Stimulated activated CD4-positive, alpha-beta T cell treated with anti-CD3 and anti-CD28 coated beads, Interleukin-1b, Interleukin-23, amount 100 ng/mL, for 48 hours (primary cell): ENCODE measurements around the gene CRP.
"Not testable (repeated sequence)": the region's sequence is repeated elsewhere in the genome, so short reads cannot be mapped to it uniquely, and the experiment has no call there.

Source experiments
- DNase-seq: peaks from one replicate; pipeline ENCODE4 v3.0.0-alpha.2; 2020

CRP gene

GRCh38 chr1:159714529-159714928, at the start of gene CRP:
Gene CRP (minus strand): TSS chr1:159714589. CDS start chr1:159714485, 104 bp downstream.
- DNase-seq, result no peak

GRCh38 chr1:159763686-159764085, 49.3 kb upstream of the CRP start:
- no peak for DNase-seq

DNA sequence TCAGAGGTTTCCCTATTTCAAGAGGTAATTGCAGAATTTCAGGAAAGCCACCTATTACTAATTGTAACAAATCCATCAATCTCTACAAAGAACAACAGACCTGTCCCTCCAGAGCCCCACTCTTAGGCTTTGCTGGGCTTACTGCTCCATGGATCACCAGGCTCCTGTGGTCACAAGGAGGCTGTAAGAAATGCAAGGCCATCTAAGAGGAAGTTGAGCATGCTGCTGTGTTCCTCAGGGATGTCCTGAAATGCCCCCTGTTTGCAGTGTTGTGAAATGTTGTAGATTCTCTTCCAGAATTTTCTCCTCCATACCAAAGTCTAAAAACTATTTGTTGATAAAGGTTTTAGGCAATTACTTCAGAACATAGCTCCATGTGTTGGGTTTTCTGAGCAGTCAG, 42.0 kb upstream of the CRP start:
- no peak for DNase-seq

DNA sequence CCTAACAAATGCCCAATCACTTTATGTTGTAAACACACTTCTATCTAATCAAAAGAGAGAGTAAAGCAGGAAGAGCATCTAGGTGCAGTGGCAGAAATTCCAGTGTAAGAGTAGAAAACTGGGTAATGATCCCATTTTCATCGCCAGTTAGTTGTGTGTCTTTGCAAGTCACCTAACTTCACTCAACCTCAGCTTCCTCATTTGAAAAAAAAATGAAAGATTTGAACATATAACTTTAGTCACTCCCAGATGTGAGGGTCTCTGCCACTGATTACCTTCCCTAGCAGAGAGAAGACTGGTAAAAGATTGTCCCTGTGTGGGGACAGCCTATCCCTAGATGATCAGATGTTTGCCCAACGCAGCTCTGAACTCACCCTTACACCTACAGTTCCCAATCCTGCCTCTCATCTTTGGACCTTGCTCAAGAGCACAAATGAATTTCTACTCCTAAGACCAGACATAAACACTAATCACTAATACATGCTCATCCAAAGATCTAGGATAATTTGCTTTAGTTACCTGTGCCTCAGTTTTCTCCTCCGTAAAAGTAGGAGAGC, 41.1 kb upstream of the CRP start:
- DNase-seq, result no peak

DNA sequence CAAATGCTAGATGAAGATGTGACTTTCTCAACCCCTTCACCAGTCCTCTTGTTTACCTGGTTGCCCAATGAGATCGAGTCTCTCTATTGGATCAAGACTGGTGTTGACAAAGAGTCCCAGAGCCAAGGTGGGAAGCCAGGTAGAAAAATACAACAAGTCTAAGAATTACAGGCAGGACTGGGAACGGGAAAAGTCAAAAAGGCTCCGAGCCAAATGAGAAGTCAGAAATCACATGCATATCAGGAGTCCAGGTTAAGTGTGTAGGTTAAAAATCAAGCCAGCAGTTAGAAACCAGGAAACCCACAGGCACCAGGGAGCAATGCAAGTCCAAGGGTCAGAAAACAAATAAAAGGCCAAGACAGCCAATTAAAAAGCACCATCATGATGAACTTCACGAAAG, 39.0 kb upstream of the CRP start:
- DNase-seq, result no peak

DNA sequence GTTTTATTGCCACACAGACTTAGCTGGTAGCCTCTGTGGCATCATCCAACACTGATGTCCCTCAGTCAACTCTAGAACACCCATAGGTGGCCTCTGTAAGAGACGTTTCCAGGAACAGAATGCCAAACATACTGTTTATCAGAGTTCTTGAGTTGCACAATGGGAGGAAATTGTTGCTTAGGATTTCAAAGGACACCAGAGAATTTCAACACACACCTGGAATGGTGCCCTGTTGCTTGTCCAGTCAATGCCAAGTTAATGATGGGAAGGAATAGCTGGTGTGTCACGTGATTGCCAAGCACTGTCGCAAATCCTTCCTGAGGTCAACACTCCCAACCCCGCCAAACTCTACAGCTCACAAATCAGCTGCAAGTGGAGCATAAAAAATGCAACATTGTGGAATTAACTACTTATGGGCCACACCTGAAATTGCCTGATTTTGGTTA, 37.8 kb upstream of the CRP start:
- DNase-seq, result no peak

DNA sequence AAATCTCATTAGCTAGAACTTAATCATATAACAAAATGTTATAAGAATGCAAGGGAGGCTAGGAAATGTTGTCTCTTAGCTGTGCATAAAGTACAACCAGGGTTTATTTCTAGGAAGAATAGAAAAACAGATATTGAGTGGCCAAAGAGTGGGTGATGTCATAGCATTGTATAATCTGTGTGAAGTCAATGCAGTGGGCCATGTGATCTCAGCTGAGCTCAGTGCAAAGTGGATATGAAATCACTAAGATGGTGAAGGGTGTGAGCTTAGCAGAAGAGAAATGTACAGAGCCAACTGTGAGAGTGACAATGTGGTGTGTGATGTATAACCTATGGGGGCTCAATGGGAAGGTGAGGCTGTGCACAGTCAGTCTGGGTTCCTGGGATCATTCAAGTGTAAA, 36.6 kb upstream of the CRP start:
- DNase-seq, result no peak

DNA sequence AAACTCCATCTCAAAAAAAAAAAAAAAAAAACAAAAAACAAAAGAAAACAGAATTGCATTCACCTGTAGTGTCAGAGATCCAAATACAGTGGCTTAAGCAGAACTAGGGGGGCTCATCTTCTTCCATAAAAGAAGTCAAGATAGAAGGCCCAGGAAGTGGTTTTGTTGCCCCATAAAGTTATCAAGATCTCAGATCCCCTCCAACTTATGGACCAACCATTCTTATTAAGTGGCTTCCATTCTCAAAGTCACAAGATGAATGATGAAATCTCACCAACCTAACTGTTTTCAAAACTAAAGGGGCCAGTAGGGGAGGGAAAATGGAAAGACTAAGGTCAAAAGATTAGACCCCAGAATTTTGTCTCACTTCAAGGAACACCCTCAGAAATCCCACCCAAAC, 36.2 kb upstream of the CRP start:
- DNase-seq, result no peak

- DNase-seq, result no peak
Observed at GRCh38 chr1:159749630-159750029, 35.2 kb upstream of the CRP start.

DNA sequence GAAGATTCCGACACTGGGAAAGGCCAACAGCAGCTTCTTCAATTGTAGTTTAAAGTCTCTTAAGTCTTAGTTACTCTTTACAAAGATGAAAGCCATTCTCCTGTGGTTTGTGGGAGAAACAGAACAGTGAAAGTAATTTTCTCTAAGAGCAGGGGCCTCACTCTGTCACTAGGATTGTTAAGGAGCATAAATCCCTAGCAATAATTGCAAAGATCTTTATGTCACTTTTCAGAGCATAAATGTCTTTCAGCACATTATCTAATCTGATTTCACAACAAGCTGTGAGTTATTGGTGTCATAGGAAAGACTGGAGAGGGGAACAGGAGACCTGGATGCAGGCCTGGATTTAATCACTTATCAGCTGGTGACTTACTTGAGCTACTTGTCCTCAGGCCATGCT, 34.0 kb upstream of the CRP start:
- DNase-seq, result no peak

- no peak for DNase-seq
Observed at GRCh38 chr1:159746666-159747065, 32.3 kb upstream of the CRP start.

DNA sequence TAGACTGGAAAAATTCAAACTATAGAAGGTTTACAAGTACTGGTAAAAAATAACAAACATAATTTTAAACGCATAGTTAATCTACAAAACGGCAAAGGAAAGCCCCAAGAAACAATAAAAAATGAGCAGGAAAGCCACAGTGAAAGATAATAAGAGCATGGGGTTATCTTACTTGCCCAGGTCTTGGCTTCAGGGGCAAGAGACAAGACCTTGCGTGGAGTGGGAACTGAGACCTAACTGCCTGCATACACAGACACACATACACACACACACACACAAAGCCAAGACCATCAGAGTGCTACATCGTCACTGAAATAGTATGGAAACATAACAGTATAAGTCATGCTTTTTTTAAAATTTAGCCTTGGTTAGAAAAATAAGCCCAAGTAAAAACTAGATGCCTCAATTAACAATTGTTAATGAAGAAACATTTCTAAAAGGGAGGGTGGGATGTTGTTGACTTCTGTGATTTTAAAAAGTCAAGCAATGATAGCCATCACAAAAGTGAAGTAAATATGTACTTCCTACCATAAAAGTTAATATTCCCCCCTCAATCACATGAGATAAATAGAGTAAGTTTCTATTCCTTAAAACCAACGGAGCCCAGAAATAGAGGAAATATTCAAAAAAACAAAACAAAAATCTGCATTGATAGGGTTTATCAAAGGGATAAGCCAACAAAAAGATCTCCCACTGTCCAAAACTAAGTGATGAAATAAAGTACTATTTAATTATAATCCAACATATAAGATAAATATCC, 29.4 kb upstream of the CRP start:
- no peak for DNase-seq

DNA sequence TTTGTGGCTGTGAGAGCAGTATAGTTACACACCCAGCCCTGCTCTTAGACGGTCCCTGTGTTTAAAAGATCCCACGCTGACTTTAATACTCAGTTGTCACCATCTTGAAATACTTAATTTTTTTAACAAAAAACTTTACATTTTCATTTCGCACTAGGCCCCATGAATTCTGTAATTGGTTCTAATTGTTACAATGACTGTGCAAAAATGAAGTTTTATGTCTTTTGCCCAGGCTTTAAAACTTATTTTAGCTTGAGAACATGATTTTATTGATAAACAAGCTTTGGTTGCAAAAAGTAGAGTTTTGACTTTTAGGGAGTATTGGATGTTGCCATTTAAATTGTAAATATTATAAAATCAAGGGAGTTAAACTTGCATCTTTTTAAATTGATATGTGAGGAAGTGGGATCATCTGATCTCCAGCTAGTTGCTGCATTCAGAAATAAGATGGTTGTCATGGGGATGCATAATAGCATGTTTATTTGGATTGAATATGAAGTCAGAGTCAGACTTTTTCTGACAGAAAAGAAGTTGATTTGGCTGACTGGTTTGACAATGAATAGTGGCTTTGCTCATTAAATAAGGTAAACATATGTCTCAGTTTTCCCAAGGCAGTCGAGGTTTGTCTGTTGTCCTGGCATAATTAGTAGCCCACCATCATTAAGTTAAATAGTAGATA, 23.0 kb upstream of the CRP start:
- DNase-seq, result no peak

DNA sequence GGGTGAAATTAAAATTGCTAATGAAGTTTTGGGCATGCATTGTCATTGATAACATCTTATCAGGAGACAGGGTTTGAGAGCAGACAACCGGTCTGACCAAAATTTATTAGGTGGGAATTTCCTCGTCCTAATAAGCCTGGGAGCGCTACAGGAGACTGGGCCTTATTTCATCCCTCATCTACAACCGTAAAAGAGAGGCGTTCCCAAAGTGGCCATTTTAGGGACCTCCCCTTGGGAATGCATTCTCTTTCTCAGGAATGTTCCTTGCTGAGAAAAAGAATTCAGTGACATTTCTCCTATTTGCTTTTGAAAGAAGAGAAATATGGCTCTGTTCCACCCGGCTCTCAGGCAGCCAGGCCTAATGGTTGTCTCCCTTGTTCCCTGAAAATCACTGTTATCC, 8.8 kb upstream of the CRP start:
- not testable (repeated sequence) for DNase-seq

GRCh38 chr1:159719990-159720389, 5.6 kb upstream of the CRP start:
- DNase-seq, result no peak

GRCh38 chr1:159715855-159716254, 1.5 kb upstream of the CRP start:
- DNase-seq, result no peak

DNA sequence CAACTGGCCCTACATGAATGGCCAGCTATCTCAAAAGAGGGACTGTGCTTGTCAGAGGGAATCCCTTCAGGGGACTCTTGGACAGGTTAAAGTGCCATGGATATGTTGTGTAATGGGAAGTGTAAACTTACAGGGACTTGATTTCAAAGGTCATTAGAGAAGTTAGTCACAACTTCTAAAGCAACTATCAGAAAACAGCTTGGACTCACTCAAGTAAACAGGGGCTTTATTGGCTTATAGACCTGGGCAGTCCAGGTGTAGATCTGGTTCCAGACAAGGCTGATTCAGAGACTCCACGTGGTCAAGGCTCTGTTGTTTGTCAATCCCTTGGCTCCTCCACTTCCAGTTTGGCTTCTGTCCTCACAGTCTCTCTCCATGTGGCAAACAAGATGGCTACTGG, 2.3 kb downstream of the CRP start:
- DNase-seq, result no peak

GRCh38 chr1:159707472-159708260, 6.7 kb downstream of the CRP start:
- DNase-seq, result no peak

DNA sequence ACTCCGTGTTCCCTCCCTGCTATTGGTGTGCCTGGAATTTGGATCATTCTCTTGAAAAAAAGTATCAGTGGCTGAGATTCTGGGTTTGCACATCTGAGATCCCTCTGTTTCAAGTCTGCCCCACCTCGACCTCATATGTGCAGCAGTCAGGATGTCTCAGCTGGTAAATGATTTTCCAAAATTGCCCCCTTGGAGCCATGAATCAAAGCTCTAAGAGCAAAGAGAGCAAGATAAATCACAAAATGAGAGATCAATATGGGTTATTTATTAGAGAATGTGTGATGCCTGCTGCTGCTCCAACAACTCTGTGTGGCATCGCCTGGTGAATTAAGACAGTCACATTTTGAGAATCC, 8.5 kb downstream of the CRP start:
- no peak for DNase-seq

DNA sequence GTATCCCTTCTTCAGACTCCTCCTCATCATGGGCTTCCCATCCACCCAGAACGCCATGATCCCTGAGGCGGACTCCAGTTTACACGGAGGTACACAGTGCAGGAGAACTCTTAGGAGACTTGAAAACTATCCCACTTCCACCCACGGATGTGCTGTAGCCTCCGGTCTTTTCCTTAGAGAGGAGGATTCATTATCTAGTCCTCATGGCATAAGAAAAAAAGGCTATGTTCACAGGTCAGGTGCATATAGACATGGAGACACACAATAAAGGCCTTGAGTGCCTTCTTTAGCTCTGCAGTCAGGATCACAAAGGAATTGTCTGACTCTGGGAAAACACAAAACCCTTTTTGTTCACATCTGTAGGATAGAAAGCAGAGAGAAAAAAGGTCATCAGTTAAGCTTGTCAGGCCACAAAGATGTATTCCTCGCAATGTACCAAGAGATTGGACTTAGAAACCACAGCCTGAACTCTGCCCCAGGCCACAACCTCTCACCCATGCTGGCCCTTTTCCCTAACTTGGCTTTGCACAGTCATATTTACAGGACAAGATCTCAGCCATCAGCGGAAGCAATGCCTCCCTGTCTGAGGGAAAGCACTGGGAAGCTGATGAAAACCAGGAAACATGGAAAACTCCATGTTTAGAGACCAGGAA, 9.0 kb downstream of the CRP start:
- DNase-seq, result no peak

DNA sequence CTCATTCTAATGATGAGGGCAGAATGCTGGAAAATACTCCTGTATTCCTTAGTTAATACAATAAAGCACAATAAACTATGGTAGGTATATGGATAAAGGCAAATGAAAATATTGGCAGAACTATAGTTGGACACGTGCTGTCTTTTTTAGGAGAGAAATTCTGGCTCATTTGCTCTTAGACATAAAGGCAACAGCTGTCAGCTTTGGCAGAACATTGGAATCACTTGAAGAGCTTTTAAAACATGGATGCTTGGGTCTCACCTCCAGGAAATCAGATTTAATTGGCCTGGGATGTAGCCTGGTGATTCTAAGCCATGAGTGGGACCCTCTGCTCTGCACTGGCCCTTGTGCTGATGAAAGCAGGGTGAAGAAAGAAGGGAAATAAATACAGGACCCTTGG, 9.9 kb downstream of the CRP start:
- no peak for DNase-seq

- no peak for DNase-seq
Observed at GRCh38 chr1:159700312-159700711, 14.1 kb downstream of the CRP start.

DNA sequence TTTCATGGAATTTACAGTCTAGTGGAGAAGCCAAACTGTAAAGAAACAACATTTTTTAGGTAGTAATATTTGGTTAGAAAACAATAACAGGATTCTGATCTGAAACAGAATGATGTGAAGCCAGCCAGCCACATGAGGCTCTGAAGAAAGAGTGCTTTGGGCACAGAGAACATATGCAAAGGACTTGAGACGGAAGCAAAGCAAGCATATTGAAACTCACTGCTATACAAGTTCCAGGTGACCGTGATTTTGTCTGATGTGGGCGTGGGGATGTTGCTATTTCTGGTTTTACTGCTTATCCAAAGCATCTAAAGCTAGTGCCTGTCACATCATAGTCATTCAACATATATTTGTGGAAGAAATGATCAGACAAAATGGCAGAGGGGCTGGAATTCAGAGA, 14.7 kb downstream of the CRP start:
- no peak for DNase-seq
